NCI-H1048 (cell line): Measurements from ENCODE around the gene PLXNB2.

ENCODE experiments used
- DNase-seq: peaks from one replicate; lab custom pipeline; 2025; lab: John Stamatoyannopoulos, UW

Gene PLXNB2

DNA sequence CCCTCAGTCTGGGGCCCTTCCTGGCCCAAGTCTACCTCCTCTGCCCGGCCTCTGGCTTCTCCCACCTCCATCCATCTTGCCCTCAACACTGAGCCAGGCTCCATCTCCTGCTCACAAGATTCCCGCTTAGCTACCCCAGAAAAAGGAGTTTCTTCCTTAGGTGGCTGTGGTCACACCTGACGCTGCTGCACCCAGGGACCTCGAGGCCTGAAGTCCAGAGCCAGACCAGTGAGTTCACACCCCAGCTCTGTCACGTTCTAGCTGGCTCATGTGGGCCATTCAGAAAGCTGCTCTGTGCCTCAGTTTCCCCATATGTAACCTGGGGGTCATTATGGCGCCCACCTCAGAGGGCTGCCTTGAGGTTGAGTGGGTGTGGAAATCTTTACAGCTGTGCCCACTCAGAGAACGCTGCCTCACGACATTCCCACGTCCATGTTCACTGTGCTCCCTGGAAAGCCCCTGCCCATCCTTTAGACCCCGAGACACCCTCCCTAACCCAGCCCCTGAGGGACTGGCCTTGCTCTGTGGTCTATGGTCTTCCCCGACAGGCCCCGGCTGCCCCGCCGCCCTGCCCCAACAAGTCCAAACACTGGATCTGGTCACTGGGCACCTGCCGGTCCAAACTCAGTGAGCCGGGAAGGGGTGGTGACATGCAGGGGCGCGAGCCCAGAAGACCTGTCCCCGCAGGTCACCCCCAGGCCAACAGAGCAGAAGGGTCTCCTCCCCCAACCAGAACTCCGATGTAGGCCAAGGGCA lies 9.8 kb downstream of the PLXNB2 start:
- no peak for DNase-seq

DNA sequence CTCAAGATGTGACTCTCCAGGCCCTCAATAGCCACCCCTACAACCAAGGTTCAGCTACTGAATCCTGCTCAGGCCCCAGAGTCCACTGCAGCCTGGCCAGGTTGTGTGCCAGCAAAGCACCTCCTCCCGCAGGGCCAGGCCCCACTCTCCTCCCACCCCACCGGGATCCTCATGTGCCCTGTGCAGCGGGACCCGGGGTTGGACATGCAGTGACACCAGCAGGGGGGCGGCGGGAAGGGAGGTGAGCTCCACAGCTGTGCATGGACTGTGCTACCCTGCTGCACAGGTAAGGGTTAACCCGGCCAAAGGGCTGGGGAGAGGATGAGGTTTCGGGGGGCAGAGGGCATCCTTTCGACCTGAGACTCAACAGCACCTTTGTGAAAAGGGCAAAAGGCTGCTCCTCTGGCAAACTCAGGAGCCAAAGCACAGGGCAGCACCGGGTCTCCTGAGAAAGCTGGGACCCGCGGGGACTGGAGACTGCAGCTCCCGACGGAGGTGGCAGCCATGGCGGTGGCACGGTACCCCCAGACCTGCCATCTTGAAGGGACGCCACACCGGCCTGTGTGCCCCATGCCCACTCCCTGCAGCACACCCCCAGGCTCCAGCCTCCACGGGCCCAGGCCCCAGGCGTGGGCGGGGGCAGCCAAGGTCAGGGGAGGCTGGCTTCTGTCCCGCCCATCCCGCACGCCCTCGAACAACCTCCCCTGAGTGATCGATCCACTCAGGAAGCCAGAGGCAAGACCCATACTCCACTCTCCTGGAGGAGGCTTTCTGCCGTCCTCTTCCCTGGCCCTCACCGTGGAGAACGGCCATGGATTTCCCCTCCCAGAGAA lies 10.6 kb downstream of the PLXNB2 start:
- no peak for DNase-seq

DNA sequence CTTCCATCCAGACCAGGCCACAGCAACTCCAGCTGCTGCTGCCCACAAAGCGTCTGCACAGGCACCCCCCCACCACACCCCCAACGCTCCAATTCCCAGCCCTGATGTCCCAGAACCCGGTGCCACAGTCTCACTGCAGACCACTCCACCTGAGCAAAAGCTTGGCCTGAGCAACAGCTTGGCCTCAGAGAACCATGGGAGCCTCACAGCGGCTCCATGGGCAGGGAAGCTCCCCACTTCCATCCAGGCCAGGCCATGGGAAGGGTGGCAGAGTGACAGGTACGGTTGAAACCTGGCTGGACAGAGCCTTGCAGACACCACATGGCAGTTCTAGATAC lies 13.2 kb downstream of the PLXNB2 start:
- DNase-seq, result no peak

DNA sequence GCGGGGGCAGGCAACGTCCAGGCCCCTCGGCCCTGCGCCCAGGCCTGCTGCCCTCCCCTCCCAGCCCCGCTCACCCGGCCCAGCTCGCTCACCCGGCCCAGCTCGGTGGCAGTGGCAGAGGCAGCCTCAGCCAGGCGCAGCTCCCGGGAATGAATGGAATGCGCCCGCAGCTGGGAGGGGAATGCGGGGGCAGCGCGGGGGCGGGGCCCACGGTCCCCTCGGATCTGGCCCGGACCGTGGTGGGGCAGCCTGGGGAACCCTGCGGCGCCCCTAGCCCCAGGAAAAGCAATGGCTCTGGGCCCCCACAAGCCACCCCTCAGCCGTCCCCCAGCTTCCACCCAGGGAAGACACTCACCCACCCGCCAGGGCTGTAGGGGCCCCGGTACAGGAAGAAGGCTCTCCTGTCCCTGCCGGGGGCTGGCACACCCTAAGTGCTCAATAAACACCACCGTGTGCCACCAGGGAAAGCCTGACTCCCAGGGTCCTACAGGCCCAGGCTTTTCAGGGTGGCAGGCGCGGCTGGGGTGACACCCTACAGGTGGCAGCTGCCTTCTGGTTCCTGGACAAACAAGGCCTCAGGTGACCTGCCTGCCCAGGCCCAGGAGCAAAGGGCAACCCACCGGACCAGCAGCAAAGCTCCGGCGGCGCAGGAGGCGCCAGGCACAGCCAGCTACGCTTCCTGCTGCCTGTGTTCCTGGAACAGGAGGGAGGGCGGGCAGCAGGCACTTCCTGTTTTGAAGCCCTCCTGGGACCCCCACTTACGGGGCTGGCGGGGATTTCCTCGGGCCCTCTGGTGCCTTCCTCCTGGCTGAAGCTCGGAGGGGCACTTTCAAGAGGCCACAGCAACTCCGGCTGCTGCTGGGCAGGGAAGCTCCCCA lies 13.8 kb downstream of the PLXNB2 start:
- no peak for DNase-seq

DNA sequence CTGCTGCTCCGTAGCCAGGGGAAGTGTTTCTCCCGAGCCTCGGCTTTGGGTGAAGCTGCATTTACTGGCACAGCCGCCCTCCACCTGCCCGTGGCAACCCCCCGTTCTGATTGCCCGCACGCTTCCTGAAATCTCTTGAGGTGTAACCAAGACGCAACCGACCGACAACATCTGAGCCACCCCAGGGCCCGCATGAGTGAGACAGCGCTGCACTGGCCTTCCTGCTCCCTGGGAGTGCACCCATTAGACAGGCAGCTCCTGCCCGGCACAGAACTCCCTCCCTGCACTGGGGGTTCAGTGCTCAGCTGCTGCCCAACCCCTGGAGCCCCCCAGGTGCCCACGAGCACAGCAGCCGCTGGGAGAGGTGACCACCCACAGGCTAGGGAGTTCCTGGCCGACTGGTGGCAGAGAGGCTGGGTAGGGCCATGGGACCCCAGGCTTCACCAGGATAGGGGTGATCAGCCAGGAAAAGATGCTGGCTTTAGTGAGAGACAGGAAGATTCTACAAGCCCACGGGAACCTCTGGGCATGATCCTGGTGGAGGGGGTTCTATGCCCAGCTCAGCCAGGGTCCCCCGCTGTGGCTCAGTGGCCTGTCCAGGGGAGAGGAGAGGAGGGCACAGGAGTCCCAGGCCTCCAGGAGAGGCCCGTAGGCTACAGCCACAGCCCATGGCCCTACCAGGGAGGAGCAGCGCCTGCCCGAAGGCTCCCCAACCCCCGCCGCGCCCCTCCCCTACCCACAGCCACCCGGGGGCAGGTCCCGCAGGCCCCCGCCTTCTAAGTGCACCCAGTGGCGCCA lies 14.6 kb downstream of the PLXNB2 start:
- no peak for DNase-seq

DNA sequence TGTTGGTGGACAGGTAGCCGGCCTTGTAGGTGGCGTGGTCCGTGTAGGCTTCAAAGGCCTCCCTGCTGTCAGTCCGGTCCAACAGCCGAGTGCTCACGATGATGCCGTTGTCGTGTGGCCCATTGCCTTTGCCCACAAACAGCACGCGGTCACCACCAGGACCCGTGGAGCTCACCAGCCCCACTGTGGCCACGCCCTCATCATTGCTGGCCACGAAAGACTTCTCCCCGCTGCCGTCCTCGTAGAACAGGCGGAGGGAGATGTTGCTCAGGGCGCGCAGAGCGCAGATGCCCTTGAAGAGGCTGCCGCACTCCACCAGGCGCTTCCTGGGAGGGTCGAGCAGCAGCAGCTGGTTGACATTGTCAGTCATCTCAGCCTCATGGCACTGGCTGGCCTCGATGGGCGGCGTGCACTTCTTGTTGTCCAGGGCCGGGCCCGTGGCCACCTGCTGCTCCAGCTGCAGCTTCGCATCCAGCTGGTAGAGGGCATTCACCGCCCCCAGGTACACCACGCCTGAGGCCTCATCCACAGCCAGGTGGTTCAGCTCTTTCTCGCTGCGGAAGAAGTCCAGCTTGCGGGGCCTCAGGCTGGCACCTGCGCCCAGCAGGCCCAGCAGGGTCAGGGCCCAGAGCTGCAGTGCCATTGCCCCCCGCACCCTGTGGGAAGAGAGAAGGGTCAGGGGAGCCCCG lies 17.4 kb downstream of the PLXNB2 start:
- DNase-seq, result no peak

DNA sequence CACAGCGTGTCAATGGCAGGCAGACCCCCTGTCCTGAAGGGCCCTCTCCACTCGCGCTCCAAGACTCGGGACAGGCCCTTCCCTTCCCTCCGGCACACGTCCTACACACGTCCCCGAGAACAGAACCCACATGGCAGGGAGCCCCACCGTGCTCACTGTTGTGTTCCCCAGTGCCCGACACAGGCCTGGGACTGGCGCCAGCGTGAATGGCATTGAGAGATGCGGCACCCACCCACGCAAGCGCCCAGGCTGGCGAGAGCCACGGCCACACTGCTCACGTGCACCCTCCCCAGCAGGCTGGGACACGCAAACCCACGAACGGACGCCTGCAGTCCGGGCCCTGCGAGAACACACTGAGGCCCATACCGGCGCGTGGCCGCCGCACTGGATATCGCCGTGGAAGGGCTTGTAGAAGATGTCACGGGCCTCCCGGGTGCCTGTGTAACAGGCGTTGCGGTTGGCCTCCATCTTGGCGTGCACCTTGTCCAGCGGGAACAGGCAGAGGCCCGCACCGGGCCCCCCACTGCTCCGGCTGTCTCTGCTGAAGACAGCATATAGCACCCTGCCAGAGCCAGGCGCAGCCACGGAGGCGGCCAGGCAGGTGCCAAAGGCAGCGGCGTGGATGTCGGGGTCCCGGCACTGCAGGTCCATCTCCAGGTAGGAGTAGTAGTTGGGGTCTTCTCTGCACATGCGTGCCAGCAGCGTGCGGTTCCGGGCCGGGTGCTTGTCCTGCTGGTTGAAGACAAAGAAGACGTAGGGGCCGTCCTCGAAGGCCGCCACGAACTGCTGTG lies 18.1 kb downstream of the PLXNB2 start:
- DNase-seq, result no peak

DNA sequence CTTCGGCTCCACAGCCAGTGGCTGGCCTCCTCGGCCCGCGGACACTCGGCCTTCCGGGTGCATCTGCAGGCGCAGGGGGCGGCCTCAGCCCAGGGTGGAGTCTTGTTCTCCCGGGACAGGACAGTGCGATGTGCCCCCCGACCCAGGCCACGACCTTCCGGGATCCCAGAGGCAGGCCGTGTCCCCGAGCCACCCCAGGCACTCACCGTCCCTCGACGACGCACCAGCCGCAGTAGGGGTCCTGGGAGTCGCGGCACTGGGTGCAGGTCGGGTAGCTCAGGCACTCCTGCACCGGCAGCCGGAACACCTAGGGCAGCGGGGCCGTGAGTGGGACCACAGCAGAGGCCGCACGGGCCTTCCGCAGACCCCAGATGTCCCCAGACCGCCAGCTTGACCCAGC lies 19.7 kb downstream of the PLXNB2 start:
- no peak for DNase-seq

DNA sequence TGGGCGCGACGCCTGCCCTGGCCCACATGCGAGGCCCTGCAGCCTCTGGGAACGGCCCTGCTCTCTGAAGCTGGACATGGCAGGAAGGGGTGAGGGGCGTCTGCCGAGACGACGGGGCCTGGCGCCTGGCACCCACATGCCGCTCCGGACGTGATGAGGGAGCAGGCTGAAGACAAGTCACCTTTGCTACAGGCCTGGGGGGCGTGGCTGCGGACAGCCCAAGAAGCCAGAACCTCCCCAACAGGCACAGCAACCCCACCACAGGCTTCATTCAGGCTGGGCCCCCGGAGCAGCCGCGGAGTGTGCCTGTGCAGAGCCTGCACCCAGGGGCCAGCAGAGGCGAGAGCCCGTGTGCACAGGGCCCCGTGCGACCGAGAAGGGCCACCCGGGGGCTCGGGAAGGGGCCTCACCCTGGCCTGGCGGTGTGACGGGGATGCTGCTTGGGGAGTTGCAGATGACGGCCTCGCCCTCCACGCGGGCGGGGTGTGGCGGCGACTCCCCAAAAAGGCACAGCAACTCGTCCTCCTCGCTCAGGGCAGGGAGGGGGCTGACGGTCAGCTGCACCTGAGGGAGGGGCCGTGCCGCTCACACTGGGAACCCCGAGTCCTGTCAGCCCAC lies 20.6 kb downstream of the PLXNB2 start:
- no peak for DNase-seq

DNA sequence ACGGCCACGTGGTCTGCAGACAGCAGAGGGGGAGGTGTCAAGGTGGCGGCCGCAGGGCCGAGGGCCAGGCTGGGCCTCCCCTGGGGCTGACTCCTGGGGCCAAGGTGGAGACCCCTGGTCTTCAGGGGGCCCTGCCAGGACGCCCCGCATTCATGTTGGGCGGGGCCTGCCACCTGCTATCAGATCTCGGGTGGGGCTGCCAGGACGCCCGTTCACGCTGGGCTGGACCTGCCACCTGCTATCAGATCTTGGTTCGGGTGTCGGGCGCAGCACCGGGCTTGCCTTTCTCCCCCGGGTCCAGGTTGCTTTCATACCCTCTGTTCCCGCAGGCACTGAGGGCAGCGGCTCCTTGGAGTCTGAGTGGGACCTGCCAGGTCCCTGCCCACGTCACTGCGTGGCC lies 21.2 kb downstream of the PLXNB2 start:
- DNase-seq, result no peak

DNA sequence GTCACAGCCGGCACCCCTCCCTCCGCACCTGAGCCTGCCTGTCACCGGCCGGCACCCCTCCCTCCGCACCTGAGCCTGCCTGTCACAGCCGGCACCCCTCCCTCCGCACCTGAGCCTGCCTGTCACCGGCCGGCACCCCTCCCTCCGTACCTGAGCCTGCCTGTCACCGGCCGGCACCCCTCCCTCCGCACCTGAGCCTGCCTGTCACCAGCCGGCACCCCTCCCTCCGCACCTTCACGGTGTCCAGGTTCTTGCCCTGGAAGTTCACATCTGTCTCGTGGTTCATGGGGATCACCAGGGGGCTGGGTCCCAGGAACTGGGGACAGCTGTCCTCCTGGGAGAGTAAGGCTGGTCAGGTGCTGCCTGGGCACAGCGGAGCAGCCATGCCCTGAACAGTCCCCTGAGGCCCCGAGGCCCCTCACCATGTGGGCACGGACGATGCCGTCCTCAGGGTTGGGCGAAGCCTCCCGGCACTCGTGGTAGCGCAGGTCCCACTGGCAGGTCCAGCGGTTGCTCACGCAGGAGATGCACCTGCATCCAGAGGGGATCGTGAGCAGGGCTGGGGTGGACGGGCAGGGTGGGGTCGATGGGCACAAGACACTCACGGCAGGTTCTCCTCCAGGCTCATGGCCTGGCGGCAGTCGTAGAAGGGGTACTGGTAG lies 21.7 kb downstream of the PLXNB2 start:
- DNase-seq, result no peak

DNA sequence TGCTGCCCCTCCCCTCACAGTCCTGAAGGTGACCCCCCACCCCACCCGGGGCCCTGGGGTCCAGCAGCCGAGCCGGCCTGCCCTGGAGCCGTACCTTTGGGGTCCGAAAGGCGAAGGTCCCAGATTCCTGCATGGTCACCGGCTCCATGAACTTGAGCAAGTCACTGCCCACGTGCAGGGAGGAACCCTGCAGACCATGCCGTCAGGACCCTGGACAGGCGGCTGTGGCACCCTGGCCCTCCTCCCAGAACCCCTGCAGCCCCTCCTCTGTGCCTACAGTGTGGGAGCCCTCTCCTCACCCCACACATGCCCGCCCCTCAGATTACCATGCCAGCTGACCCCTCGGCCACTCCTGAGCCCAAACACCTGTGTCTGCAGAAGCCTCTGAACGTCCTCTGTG lies 23.0 kb downstream of the PLXNB2 start:
- DNase-seq, result no peak

DNA sequence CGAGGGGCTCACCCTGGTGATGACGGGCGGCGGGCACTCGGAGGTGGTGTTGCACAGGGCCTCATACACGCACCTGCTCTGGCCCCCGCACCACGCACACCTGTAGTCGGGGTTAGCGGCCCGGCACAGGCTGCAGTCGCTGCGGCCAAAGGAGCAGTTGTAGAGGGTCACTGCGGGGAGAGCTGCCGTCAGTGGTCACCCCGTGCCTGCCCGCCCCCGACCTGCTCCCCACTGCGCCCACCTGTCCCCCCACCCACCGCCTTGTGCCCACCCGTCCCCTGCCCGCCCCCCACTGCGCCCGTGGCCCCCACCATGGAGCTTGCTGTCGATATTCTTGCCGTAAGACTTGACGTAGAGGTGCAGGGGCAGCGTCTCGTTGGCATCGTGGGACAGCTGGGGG lies 23.6 kb downstream of the PLXNB2 start:
- DNase-seq, result no peak

DNA sequence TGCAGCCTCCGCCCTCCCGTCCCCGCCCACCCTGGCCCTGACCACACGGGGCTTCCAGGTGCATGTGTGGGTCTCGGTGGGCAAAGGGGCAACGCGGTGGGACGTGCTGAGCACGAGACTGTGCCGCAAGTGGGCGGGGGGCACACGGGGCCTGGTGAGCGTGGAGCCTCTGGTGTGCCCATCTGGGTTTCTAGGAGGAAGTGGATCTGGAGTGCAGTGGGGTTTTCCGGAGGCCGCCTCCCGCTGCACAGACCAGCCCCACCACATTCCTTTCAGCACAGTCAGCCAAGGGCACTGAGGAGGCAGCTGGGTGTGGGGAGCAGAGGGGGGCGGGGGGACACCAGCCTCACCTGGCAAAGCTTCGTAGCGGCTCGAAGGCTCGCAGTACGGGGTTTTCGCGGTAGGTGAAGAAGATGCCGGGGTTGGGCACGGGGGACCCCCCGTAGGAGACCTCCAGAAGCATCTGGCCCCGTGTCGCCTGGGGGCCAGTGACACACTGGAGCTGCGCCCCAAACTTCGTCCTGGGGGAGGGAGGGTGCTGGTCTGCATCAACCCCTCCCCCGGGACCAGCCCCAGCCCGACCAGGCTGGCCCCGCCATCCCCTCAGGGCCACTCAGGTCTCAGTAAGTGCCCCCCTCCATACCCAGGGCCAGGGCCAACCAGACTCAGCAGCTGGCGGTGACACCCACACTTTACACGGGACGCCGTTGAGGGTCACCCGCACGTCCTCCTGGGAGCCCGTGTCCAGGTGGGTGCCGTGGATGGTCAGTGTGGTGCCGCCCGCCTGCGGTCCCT lies 24.9 kb downstream of the PLXNB2 start:
- DNase-seq, result no peak

DNA sequence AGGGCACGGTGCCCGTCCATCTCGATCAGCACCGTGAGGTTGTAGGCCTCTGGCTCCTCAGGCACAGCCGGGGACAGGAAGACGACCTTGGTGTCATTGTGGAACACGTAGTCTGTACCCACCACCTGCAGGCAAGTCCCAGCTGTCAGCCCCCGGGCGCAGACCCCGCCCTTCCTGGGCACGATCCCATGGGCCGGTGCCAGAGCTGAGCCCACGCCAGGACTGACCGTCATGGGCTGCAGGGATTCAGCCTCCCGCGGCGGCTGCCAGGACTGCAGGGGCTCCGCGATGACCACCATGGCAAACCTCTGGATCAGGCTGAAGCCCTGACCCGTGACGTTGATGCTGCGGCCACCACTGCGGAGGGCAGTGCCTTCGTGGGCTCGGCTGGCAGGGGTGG lies 25.5 kb downstream of the PLXNB2 start:
- no peak for DNase-seq

DNA sequence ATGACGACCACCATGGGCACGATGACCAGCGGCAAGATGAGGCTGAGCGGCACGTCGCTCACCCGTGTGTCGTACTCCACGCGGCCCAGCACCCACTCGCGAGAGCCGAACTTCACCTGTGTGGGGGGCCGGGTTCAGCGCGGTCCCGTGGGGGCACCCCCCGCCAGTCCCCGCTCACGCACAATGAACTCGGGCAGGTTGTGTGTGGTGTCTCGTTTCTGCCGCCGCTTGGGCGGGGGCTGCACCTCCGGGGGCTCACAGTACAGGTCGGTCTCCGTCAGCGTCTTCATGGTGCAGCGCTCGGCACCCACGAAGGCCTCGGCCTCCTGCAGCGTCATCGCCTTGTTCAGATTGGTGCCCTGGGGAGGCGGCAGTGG lies 26.1 kb downstream of the PLXNB2 start:
- no peak for DNase-seq

DNA sequence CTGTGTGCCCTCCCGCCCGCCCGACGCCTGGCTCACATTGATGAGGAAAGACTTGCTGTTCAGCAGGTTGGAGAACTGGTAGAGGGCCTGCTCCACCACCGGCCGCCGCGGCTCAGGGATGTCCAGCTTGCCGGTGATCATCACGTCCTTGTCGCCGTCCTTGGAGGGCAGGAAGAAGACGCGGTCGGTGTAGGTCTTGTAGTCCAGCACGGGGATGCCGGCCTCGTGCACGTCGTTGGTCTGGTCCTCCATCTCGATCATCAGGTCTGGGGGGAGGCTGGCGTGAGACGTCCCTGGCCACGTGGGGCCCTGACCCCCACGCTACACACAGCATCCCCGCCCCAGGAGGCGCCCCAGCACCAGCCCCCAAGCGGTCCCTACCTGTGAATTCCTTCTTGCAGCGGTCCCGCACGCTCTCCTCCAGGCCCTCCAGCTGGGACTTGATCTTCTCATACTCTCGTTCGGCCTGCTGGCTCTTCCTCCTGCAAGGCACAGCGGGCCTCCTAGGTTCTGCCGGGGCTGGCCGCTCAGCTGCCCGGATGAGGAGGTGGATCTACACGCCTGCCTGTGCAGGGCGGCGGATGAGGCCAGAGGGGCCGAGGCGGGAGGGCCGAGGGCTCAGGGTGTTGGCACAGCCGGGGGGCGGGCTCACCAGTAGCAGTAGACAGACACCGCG lies 26.6 kb downstream of the PLXNB2 start:
- no peak for DNase-seq
